Left lung (tissue), 10 donors: ENCODE results near the gene PDIA2. TPM values are rescaled to one million over a fixed set of nuclear protein-coding genes. Genes with fewer than 3 reads are reported as not detected.

Experiments
- ATAC-seq: fragments of 200-7000 bp; cut with Tn5 transposase; one replicate; pipeline ENCODE4 v1.9.1; 2020; ENCODE audit warnings: moderate library complexity
- DNase-seq, 4 donors: peaks; one replicate each; pipeline ENCODE4 v3.0.0-alpha.2; 2013 to 2020
- H3K27ac ChIP-seq, 2 donors: fragments of 200-600 bp; sonication (generic) in 1 of 2; one replicate each; pipeline versions ENCODE4 v1.5.0 to v1.8.0; 2020 to 2021
- H3K27me3 ChIP-seq, 2 donors: fragments of 200-600 bp; sonication (generic) in 1 of 2; one replicate each; pipeline versions ENCODE4 v1.5.0 to v1.8.0; 2020 to 2021
- H3K36me3 ChIP-seq, 2 donors: fragments of 200-600 bp; sonication (generic) in 1 of 2; one replicate each; pipeline versions ENCODE4 v1.5.0 to v1.8.0; 2020 to 2021
- H3K4me1 ChIP-seq, 2 donors: fragments of 200-600 bp; one replicate each; pipeline ENCODE4 v1.8.0; 2021
- H3K4me3 ChIP-seq, 2 donors: fragments of 200-600 bp; sonication (generic) in 1 of 2; one replicate each; pipeline versions ENCODE4 v1.5.0 to v1.8.0; 2020 to 2021; ENCODE audit warnings: mild to moderate bottlenecking in 1 of 2
- H3K9me3 ChIP-seq, 2 donors: fragments of 200-600 bp; sonication (generic) in 1 of 2; one replicate each; pipeline versions ENCODE4 v1.5.0 to v1.8.0; 2020 to 2021
- CTCF ChIP-seq, 2 donors: fragments of 200-600 bp; sonication (generic) in 1 of 2; IDR thresholded peaks; one replicate each; pipeline versions ENCODE4 v1.5.0 to v1.8.0; 2021; ENCODE audit warnings: antibody characterized with exemption in 2 of 2
- intact Hi-C, 2 donors: fragments of 100-400 bp; cut with DNase I; formaldehyde crosslinking; loops; one replicate each; pipeline versions ENCODE4 v1.11.2 to v1.14.2; 2022
- polyA plus RNA-seq, 6 donors: library from polyadenylated mRNA; unstranded; fragments of 120-200 nt; gene quantifications; one replicate each; pipeline ENCODE4 v1.2.1, GENCODE V29; 2013; ENCODE audit not compliant: insufficient read length in 6 of 6
- total RNA-seq, 2 donors: library from RNA; stranded (reverse); fragmentation: NEBNext Ultra II Directional; extraction: Animal tissue kit (Norgen Biotek cat#: 25700); gene quantifications; one replicate each; pipeline ENCODE4 v1.2.1, GENCODE V29; 2021
- donor health status: DM: no; HTN: yes; CAD: no.
- donor health status: DM: no; HTN: no; CAD: no.

The PDIA2 gene
- total and polyA plus RNA-seq, 8 donors, result 0.29 to 1.2 (median 0.57) TPM

- TF ChIP-seq CTCF (IDR thresholded peaks at IDR 0.05), result no peak
- Histone ChIP-seq H3K27ac (no peak overlapping the region), H3K9me3 (no peaks in the 10 kb centered on the region), H3K27me3 (no peaks in the 10 kb centered on the region), H3K4me1 (no peaks in the 10 kb centered on the region), H3K36me3 (peaks cover 0 to 84% of the 10 kb centered on the region in 2 donors), H3K4me3 (no peak overlapping the region)
- no peak for DNase-seq
- intact Hi-C loops, result no loop called here
- no peak for ATAC-seq
These were observed 18.3 kb downstream of the PDIA2 start for GRCh38 chr16:301235-301634.

DNA sequence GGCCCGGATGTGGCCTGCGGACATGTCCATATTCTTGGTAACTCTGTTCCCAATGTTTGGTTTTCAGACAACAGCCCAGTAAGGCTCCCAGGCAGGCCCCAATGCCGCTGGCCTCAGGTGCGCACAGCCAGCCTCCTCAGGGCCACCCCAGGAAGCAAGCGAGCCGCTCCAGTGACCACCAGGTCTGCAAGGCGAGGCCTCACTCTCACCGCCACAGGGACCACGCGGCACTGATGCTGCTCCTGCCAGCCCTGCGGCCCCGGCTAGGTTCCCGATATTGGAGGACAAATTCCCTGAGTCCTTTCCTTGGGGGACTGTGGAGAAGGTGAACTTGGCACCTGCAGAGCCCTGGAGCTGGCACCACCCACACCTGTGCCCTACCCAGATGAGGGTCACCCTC, 19.0 kb downstream of the PDIA2 start:
- DNase-seq (peak in 1 of 4 donors; percentile 65), ATAC-seq (no peak)
- H3K27ac ChIP-seq, result no peak overlapping the region
- intact Hi-C loops, result no loop called here
- H3K36me3 ChIP-seq, result peaks cover 0 to 84% of the 10 kb centered on the region in 2 donors
- no peaks in the 10 kb centered on the region for H3K9me3 ChIP-seq
- H3K4me1 ChIP-seq, result no peaks in the 10 kb centered on the region
- TF ChIP-seq CTCF (IDR thresholded peaks at IDR 0.05), result no peak
- H3K4me3 ChIP-seq, result no peak overlapping the region
- no peaks in the 10 kb centered on the region for H3K27me3 ChIP-seq

DNA sequence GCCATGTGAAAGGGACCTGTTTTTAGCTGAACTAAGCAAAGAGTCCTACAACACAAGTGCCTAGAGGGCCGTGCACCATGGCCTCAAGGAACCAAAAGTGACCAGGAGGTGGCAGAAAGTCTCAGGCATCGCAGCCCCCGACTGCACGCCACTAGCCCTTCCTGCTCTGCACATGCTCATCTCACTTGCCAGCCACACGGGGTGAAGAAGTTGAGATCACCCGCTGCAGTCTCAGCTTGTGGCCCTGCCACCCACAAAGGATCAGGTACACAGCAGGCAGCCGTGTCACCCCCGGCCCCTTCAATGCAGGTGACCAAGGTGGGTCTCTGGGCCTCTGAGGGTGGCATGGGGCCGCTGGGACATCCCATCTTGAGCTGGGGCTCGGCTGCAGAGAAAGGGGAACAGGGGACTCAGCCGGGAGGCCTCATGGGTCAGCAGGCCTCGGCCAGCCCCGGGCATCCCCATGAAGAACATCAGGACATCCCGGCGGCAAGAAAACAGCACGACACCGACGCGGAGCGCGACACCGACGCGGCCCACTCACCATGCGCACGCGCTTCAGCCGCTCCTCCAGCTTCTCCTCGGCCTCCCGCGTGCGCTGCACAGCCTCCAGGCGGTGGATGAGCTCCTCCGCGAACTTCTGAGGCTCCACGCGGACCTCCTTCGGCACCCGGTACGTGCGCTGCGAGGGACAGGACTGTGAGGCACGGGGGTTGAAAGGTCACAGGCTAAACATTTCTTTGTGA, 21.0 kb downstream of the PDIA2 start:
- no peak for TF ChIP-seq CTCF (IDR thresholded peaks at IDR 0.05)
- no peak overlapping the region for H3K27ac ChIP-seq
- DNase-seq, result no peak
- ATAC-seq, result peak; percentile 27
- peaks cover 0 to 86% of the 10 kb centered on the region in 2 donors for H3K36me3 ChIP-seq
- H3K4me1 ChIP-seq, result no peaks in the 10 kb centered on the region
- H3K9me3 ChIP-seq, result no peaks in the 10 kb centered on the region
- H3K27me3 ChIP-seq, result no peaks in the 10 kb centered on the region
- intact Hi-C loops, result no loop called here
- H3K4me3 ChIP-seq, result no peak overlapping the region

DNA sequence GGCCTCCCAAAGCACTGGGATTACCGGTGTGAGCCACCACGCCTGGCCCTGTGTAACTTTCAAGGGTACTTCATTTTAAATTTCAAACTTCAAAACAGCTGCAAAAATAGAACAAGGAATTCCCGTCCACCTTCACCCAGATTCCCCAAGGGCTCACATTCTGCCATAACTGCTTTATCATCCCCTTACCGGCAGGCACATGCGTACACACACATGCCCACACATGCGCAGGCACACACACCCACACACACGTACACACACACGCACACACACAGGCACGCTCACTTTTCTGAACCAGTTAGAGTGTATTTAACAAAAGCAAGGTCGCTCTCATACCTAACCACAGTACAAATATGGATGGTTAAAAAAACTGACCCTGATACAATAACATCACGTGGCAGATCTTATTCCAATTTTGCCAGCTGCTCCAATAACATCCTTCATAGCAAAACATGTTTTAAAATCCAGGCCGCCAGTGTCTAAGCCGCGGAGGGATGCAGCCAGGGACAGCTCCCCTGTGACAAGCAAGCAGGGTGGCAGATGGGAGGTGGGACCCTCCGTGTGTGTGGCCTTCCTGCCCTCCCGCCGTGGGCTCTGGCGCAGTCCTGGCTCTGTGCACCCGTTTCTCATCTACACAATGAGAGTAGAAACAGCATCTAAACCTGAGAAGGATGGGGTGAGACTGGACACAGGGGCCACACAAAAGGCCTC, 23.1 kb downstream of the PDIA2 start:
- Histone ChIP-seq H3K4me1 (no peaks in the 10 kb centered on the region), H3K27ac (no peak overlapping the region), H3K9me3 (no peaks in the 10 kb centered on the region), H3K36me3 (peaks cover 0 to 92% of the 10 kb centered on the region in 2 donors), H3K27me3 (no peaks in the 10 kb centered on the region), H3K4me3 (no peak overlapping the region)
- DNase-seq (no peak), ATAC-seq (no peak)
- no peak for TF ChIP-seq CTCF (IDR thresholded peaks at IDR 0.05)
- intact Hi-C loops, result no loop called here

- H3K4me1 ChIP-seq, result no peaks in the 10 kb centered on the region
- no peaks in the 10 kb centered on the region for H3K27me3 ChIP-seq
- H3K36me3 ChIP-seq, result peaks cover 0 to 92% of the 10 kb centered on the region in 2 donors
- peak in 1 of 4 donors; percentile 55 for DNase-seq
- H3K27ac ChIP-seq, result no peak overlapping the region
- intact Hi-C loops, result no loop called here
- H3K4me3 ChIP-seq, result no peak overlapping the region
- no peaks in the 10 kb centered on the region for H3K9me3 ChIP-seq
- no peak for TF ChIP-seq CTCF (IDR thresholded peaks at IDR 0.05)
- no peak for ATAC-seq
These were observed 24.0 kb downstream of the PDIA2 start for GRCh38 chr16:306911-307370.
